ENCODE results near the gene TNC.

The TNC gene

DNA sequence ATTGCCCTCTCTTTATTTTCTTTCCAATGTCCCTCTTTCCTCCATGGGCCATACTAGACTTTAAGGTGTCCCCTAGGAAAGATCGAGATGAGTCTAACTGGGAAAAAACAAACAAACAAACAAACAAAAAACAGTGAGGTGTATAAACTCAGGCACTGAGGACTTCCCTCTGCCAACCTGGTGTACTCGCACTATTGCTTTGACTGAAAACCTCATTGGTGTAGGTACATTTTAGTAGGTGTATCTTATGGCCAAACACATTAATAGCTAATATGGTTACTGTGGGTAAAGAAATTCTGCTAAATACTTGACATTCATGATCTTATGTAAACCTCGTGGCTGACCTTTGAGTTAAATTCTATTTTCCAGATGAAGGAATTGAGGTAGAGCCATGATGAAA lies 74.3 kb downstream of the TNC start:
- no peak for DNase-seq

GRCh38 chr9:115042781-115043509 lies 75.0 kb downstream of the TNC start:
- no peak for DNase-seq

GRCh38 chr9:115039516-115040120 lies 78.3 kb downstream of the TNC start:
- no peak for DNase-seq

- no peak for DNase-seq
Observed at GRCh38 chr9:115038178-115038577, 79.8 kb downstream of the TNC start.

- no peak for DNase-seq
Observed at GRCh38 chr9:115036691-115037090, 81.3 kb downstream of the TNC start.

DNA sequence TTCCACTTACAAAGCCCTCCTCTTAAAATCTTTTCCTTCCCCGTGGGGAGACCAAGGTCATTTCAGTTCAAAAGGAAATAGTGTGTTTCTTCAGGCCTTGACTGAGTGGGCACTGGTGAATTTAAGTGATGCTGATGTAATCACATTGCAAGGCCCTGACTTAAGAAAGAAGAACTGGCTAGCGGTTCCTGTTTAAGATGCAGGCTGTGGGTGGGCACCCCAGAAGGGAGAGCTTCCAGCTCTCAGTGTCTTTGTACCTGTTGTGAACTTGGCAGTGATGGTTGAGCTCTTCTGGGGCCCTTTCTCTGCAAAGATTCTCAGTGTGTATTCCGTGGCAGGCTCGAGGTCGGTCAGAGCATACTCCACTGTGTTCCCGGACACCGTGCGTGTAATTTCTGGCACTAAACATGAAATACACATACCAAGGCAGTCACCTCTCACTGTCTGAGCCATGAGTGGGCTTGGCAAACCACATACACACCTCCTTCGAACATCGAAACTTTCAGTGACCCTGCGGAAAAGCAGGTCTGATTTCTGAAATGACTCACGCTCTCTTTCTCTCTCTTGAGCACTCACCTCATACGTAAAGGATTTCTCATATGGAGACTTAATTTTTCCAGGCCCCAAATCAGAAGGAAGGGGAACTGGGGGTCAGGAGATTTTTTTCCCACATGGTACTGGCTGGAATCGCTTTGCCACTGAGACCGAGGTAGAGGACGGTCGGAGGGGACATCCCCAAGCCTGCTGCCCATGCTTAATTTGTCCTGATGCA lies 81.9 kb downstream of the TNC start:
- DNase-seq = peak in 1 of 2 experiments; percentile 11

- DNase-seq = no peak
Observed at GRCh38 chr9:115034801-115035200, 83.2 kb downstream of the TNC start.

DNA sequence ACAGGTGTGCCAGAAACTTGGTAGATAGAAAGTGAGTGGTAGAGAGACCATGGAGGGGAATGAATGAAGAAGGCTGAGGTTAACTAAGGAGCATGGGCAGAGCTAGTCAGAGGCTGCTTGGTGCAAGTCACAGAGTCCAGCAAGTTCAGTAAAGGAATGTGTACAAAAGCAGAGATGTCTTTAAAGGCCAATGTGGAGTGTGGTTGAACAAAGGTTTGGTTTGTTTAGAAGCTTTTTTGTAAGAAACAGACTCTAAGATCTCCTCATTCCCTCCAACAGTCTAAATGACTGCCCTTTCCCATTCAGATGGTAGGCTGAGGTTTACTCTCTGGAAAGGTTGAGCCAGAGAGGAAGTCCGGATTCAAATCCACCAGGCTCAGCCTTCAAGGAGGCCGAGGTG lies 84.2 kb downstream of the TNC start:
- no peak for DNase-seq

GRCh38 chr9:115032296-115032695 lies 85.7 kb downstream of the TNC start:
- DNase-seq = no peak

GRCh38 chr9:115030006-115030405 lies 88.0 kb downstream of the TNC start:
- DNase-seq = no peak

DNA sequence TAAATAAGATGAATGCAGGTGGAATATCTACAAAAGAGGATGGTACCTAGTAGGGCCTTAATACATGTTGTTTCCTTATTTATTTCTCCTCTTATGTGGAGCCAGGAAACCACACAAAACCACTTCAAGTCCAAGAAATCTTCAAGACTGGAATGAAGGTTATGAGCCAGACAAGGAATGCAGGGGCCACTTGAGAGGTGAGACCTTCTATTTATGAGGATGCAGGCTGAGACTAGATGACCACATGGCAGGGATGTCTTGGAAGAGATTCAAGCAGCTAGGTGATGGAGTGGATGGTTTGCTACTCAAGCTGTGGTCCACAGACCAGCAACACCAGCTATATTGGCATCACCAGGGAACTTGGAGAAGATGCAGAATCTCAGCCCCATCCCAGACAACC lies 92.2 kb downstream of the TNC start:
- DNase-seq = no peak

GRCh38 chr9:115024925-115025535 lies 92.9 kb downstream of the TNC start:
- no peak for DNase-seq

GRCh38 chr9:115022760-115023434 lies 95.1 kb downstream of the TNC start:
- no peak for DNase-seq

- no peak for DNase-seq
Observed at GRCh38 chr9:115018547-115019435, 99.2 kb downstream of the TNC start.

GRCh38 chr9:115016344-115016743 lies 101.6 kb downstream of the TNC start:
- DNase-seq = no peak

- DNase-seq = no peak
Observed at GRCh38 chr9:115015018-115015635, 102.8 kb downstream of the TNC start.

DNA sequence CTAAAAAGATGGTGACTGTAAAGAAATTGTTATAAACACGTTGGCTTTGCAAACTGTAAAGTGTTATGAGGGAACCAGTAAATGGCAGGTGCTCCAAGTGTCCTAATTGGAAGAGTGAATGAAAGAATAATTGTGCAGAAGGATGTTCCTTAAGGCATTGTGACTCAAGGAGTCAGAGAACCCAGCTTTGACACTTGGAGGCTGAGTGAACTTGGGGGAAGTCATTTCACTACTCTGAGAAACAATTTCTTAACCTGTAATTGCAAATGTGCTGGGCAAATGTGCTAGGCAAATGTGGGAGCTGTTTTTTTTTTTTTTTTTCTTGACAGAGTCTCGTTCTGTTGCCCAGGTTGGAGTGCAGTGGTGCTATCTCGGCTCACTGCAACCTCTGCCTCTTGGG lies 103.5 kb downstream of the TNC start:
- no peak for DNase-seq

DNA sequence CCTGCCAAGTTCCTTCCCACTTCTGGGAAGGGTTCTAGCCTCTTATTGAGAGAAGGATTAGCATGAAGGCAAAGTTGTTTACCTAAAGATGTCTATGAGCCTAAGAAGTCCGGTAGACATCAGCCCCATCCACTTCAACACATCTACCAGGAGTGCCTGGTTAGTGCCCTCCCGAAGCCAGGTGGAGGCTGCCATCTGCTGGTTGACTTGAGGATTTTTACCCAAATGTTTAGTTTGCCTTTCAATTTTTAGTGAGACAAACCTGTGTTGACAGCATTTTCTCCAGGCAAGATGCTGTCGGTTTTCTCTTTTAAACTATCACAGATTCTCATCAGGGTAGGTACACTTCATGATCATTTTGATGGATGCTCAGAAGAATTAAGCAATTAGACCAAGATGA lies 104.0 kb downstream of the TNC start:
- peak in 1 of 2 experiments; percentile 36 for DNase-seq

DNA sequence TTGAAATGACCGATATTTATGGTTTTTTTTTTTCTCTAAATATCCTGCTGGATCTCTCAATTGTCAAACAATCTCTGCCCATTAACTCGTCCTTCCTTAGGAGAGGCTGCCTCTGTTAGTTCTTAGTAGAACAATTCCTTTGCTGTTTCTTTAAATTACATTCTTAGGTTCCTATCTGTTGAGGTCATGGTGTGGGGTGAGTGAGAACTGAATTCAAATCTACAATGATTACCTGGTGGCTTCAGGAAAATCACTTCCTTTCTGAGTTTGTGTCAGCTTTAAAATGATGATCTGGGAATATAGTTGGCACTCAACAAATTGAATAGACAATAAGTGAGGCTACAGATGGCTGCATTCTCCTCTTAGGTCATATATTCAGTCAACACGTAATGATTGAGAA lies 105.5 kb downstream of the TNC start:
- DNase-seq = no peak

DNA sequence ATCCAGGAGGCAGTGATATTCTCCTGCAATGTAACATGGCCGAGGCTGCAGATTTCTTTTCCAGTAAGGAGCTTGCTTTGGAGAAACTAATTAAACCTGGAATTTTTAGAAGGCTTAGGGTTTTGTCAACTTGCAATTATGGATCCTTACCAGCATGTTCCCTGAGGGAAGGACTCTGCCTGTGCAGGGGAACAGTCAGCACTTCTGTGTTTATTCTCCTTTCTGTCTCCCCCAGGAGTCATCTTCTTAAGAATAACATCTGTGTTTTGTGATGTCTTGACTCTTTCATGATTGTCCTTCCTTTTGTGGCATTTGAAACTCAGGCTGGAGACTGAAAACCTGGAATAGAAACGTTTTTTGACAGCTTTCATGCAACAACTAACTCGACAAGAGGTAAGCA lies 107.1 kb downstream of the TNC start:
- no peak for DNase-seq

DNA sequence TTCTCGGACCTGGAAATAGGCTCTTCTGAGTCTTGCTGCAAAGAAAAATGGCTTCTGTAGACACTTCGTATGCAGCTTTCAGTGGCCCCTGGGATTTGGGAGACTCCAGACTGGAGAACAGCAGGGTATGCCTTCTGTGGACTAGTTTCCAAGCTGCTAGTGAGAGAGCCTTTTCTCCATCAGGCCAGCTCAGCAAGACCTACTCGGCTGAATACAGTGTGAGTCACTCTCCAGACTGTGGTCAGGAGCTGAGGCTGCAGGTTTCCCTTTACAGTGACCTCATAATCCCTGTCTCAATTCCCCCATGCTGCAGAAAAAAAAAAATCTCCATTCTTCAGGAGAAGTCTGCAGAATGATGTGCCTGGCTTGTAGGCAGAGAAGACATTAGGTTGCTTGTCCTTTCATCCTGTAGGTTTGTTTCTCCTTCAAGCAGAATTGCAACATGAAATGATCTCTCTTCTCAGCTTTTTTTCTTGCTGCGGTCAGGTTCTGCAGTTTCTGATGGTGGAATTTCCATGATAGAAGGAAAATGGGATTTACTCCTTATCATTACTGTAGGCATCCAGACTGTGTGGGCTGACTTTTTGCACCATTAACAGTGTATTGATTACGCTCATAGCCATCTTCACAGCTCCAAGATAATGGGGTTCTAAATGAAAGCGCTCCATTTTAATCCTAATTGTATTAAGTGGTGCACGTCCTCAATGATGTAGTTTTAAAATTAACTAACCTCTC lies 109.3 kb downstream of the TNC start:
- no peak for DNase-seq

All from NCI-H1930 (cell line).